Measurements from ENCODE around the gene ZNF248. TPM values are rescaled to one million over a fixed set of nuclear protein-coding genes. Genes with fewer than 3 reads are reported as not detected.

ZNF248 gene
- total RNA-seq (2014; rRNA removed; shearing (Covaris generic)) = 7.1 and 8.1 TPM in 2 replicates

DNA sequence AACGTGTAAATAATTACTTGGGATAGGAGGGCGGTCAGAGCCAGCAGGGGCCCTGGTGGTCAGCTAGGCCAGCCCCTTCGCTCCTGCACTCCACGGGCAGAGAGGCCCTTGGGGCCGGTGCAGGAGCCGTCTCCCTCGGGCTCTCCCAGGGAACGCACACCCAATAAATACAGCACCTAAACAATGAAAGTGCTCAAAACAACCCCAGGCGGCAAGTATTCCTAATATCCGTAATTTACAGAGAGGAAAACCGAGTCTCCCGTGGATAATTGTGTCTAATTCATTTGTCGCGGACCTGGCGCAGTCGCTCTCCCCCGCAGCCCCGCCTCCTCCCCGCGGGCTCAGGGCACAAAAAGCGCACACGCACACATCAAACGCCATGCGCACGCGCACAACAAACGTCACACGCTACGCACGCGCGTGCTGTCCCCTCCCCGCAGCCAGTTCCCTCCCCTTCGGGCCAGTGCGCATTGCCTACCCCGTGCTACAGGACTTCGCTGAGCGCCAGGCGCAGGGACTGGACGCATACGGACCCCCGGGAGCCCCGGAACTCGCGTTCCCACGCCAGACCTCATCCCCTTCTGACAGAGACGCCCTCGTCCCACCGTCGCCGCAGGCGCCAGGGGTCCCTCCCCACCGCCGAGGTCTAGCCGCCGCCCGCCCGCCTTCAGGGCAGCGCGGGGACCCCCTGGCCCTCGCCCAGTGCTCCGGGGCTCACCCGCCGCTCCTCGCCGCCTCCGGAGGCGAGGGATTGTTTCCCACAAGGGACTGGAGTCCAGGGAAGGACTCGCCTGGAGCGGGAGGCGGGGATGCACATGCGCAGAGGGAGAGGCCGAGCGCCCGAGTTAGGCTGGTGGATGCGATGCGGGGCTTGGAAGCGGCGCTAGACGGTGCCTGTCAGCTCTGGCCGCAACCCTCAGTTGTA, at the start of gene ZNF248:
Gene ZNF248, minus strand, starts transcription at position 324 of the 925 bp plus-strand sequence. CDS start 1,300 bp downstream, outside the sequence.

Other genes with a start within 250 kb of the ZNF248 start
- 1.1 and 1.8 TPM in 2 replicates for gene ZNF25, start 119.0 kb upstream of the ZNF248 start, total RNA-seq (2014; rRNA removed; shearing (Covaris generic))
- gene ZNF33A, start 153.1 kb upstream of the ZNF248 start, total RNA-seq (2014; rRNA removed; shearing (Covaris generic)) = 9.2 and 11.1 TPM in 2 replicates
- 10.8 and 12.3 TPM in 2 replicates for gene ZNF37A, start 236.7 kb upstream of the ZNF248 start, total RNA-seq (2014; rRNA removed; shearing (Covaris generic))